ENCODE results near the gene MX2.

GRCh38 chr21:41418393-41418792, 56.6 kb downstream of the MX2 start:
- TF ChIP-seq CTCF (IDR thresholded peaks at IDR 0.05) (no peak), EZH2 (IDR thresholded peaks at IDR 0.05; ENCODE audit: borderline replicate concordance, insufficient read depth, low read depth, low read length, poor library complexity, severe bottlenecking) (no peak)

Measured in B cell (primary cell).